GM12872 (cell line): ENCODE results near the gene CREBL2.
A peak's percentile ranks its signal among the peaks of the same experiment; 100 is the strongest.

ENCODE experiments used
- CTCF ChIP-seq: IDR thresholded peaks from 3 replicates; pipeline ENCODE4 v1.5.1; 2011; ENCODE audit warnings: low read depth, mild to moderate bottlenecking, low read length, moderate library complexity; ENCODE audit not compliant: insufficient read depth

The CREBL2 gene

GRCh38 chr12:12636641-12637040, 25.0 kb downstream of the CREBL2 start:
- no peak for TF ChIP-seq CTCF

DNA sequence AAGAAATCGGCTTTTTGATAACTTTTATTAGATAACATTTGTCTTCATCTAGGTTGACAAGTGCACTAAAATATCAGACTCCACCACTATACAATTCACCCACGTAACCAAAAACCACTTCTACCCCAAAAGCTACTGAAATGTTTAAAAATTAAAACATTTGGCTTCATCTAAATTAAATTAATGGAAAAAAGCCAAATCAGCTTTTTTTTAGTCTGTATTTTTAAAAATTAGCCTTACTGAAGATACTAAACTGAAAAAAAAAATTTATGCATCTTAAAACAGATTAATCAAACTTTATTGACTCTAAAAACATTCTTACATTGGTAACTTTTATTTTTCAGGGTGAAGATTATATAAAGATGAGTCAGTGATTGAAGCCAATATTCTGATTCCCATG, 30.0 kb downstream of the CREBL2 start:
- no peak for TF ChIP-seq CTCF

DNA sequence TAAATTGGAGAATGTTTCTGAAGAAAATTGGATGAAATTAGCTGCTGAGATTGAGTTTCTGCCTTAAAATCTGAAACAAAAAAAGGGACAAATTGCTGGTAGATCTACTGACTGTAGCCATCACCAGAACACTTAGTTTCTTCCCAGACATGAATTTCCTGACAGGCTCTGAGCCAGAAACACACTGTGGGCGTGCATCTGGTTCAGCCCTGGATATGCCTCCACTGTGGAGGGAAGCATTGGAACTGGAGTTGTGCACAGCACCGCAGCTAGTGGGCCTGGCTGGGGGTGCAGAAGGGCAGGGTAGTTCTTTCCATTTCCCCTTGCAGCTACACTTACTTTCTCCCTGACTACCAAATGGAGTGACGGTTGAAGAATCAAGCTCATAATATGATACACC, 31.2 kb downstream of the CREBL2 start:
- TF ChIP-seq CTCF = no peak

DNA sequence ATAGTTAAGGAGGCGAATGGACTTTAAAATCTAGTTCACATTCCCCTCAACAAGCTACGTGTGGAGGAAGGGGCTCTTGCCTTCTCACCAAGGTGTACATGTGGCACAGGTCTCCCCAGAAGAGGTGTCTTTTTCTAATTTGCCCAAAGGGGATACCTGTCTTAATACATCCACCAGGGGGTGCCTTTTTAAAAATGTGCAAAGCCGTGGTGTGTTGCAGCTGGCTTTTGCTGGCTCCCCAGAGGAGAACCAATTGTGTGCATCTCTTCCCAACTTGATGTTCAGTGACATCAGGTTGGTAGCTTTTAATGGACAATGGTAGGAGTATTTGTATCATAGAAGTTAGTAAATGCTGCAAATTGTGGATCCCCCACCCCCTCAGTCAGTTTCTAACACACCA, 33.8 kb downstream of the CREBL2 start:
- peak; percentile 60 for TF ChIP-seq CTCF

GRCh38 chr12:12646483-12647072, 34.9 kb downstream of the CREBL2 start:
- no peak for TF ChIP-seq CTCF

DNA sequence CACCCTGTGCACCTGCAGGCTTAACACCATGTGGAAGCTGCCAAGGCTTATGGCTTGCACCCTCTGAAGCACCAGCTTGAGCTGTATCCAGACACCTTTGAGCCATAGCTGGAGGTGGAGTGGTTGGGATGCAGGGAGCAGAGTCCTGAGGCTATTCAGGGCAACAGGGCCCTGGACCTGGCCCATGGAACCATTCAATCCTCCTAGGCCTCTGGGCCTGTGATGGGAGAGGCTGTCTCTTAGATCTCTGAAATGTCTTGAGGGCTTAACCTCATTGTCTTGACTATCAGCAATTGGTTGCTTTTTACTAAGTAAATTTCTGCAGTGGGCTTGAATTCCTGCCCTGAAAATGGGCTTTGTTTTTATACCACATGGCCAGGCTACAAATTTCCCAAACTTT, 36.6 kb downstream of the CREBL2 start:
- TF ChIP-seq CTCF = no peak

GRCh38 chr12:12648951-12649650, 37.4 kb downstream of the CREBL2 start:
- TF ChIP-seq CTCF = no peak
